ENCODE measurements around the gene TMEM52. TPM values are rescaled to one million over a fixed set of nuclear protein-coding genes. Genes with fewer than 3 reads are reported as not detected.

TMEM52 gene
- total RNA-seq, 2 experiments from 2014 or later: 1.7 to 2.5 TPM

GRCh38 chr1:1926886-1927660, 8.0 kb upstream of the TMEM52 start:
- Histone ChIP-seq H3K4me1 (ENCODE audit: insufficient read depth, low read length, poor library complexity, severe bottlenecking) (no peaks in the 10 kb centered on the region), H3K27ac (ENCODE audit: low read depth, low read length, poor library complexity, severe bottlenecking) (no peak overlapping the region), H3K36me3 (ENCODE audit: insufficient read depth, low read length) (no peaks in the 10 kb centered on the region), H2AFZ (ENCODE audit: low read length) (no peak overlapping the region), H3K4me2 (ENCODE audit: low read length) (no peak overlapping the region), H3K79me2 (ENCODE audit: insufficient read depth, low read depth, low read length) (no peaks in the 10 kb centered on the region), H3K4me3 (ENCODE audit: low read depth, low read length, poor library complexity, severe bottlenecking) (no peak overlapping the region), H4K20me1 (ENCODE audit: insufficient read depth, low read length) (no peaks in the 10 kb centered on the region), H3K9me3 (ENCODE audit: low read length) (no peaks in the 10 kb centered on the region), H3K9me2 (ENCODE audit: insufficient read depth, low read length) (no peaks in the 10 kb centered on the region)
- no TSS peak for BruUV-seq (replicated peaks)
- intact Hi-C loops (cut with micrococcal nuclease; ENCODE audit: unreplicated experiment): no loop called here
- no peak for TF ChIP-seq EZH2phosphoT487 (IDR thresholded peaks at IDR 0.05; ENCODE audit: borderline replicate concordance, low read depth, low read length)
- TF ChIP-seq, protein P1, sequence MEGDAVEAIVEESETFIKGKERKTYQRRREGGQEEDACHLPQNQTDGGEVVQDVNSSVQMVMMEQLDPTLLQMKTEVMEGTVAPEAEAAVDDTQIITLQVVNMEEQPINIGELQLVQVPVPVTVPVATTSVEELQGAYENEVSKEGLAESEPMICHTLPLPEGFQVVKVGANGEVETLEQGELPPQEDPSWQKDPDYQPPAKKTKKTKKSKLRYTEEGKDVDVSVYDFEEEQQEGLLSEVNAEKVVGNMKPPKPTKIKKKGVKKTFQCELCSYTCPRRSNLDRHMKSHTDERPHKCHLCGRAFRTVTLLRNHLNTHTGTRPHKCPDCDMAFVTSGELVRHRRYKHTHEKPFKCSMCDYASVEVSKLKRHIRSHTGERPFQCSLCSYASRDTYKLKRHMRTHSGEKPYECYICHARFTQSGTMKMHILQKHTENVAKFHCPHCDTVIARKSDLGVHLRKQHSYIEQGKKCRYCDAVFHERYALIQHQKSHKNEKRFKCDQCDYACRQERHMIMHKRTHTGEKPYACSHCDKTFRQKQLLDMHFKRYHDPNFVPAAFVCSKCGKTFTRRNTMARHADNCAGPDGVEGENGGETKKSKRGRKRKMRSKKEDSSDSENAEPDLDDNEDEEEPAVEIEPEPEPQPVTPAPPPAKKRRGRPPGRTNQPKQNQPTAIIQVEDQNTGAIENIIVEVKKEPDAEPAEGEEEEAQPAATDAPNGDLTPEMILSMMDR (conservative IDR thresholded peaks at IDR 0.05; ENCODE audit: low read length): no peak
- CTCF ChIA-PET (ENCODE audit: unreplicated experiment): interaction anchor here (0.6 kb wide), 1 partner anchor 199 kb away, joined by 3 read pairs; no protein-coding TSS in a partner anchor
- DNase-seq (ENCODE audit: low spot score): no peak
- POLR2A ChIA-PET: interaction anchor here (1.0 kb wide), 1 partner anchor 14 kb away, joined by 3 read pairs; no protein-coding TSS in a partner anchor

- Histone ChIP-seq H3K36me3 (ENCODE audit: insufficient read depth, low read length) (no peaks in the 10 kb centered on the region), H3K9me3 (ENCODE audit: low read length) (no peaks in the 10 kb centered on the region), H4K20me1 (ENCODE audit: insufficient read depth, low read length) (no peaks in the 10 kb centered on the region), H2AFZ (ENCODE audit: low read length) (no peak overlapping the region), H3K27ac (ENCODE audit: low read depth, low read length, poor library complexity, severe bottlenecking) (no peak overlapping the region), H3K79me2 (ENCODE audit: insufficient read depth, low read depth, low read length) (no peaks in the 10 kb centered on the region), H3K4me3 (ENCODE audit: low read depth, low read length, poor library complexity, severe bottlenecking) (no peak overlapping the region), H3K4me1 (ENCODE audit: insufficient read depth, low read length, poor library complexity, severe bottlenecking) (no peaks in the 10 kb centered on the region), H3K4me2 (ENCODE audit: low read length) (no peak overlapping the region), H3K9me2 (ENCODE audit: insufficient read depth, low read length) (no peaks in the 10 kb centered on the region)
- POLR2A ChIA-PET: no interaction called here
- intact Hi-C loops (cut with micrococcal nuclease; ENCODE audit: unreplicated experiment): no loop called here
- TF ChIP-seq EZH2phosphoT487 (IDR thresholded peaks at IDR 0.05; ENCODE audit: borderline replicate concordance, low read depth, low read length): no peak
- TF ChIP-seq, protein P1 (conservative IDR thresholded peaks at IDR 0.05; ENCODE audit: low read length): no peak
- DNase-seq (ENCODE audit: low spot score): no peak
- BruUV-seq (replicated peaks): no TSS peak
- CTCF ChIA-PET (ENCODE audit: unreplicated experiment): interaction anchor here (0.6 kb wide), 1 partner anchor 200 kb away, joined by 3 read pairs; no protein-coding TSS in a partner anchor
These were observed 7.3 kb upstream of the TMEM52 start for GRCh38 chr1:1926346-1926811.
